Kidney epithelial cell (primary cell): Measurements from ENCODE around the gene TP53TG5. TPM values are rescaled to one million over a fixed set of nuclear protein-coding genes. Genes with fewer than 3 reads are reported as not detected.

Experiments used
- DNase-seq: peaks from one replicate; pipeline ENCODE4 v3.0.0-alpha.2; 2010; ENCODE audit warnings: low read depth
- H3K27me3 ChIP-seq: 2 replicates; pipeline ENCODE4 v1.6.0; 2011; ENCODE audit warnings: low read length; ENCODE audit not compliant: control insufficient read depth, insufficient read depth
- H3K36me3 ChIP-seq: 2 replicates; pipeline ENCODE4 v1.5.1; 2011; ENCODE audit warnings: low read length; ENCODE audit not compliant: control insufficient read depth, insufficient read depth
- H3K4me3 ChIP-seq: 2 replicates; pipeline ENCODE4 v1.5.1; 2011; ENCODE audit warnings: low read depth, mild to moderate bottlenecking, control low read depth, low read length
- total RNA-seq: library from RNA; depleted of rRNA; stranded (reverse); fragments of >200 nt; gene quantifications from 2 replicates; pipeline ENCODE4 v1.2.3, GENCODE V29; 2015
- TF ChIP-seq, protein P1 (sequence below): IDR thresholded peaks from 2 replicates; pipeline ENCODE4 v1.5.1; 2011; ENCODE audit warnings: mild to moderate bottlenecking, moderate library complexity, low read length, control low read depth, inconsistent platforms; ENCODE audit not compliant: insufficient read depth, poor library complexity, severe bottlenecking

The TP53TG5 gene
- total RNA-seq, 1 donor from 2014 or later, result not detected

DNA sequence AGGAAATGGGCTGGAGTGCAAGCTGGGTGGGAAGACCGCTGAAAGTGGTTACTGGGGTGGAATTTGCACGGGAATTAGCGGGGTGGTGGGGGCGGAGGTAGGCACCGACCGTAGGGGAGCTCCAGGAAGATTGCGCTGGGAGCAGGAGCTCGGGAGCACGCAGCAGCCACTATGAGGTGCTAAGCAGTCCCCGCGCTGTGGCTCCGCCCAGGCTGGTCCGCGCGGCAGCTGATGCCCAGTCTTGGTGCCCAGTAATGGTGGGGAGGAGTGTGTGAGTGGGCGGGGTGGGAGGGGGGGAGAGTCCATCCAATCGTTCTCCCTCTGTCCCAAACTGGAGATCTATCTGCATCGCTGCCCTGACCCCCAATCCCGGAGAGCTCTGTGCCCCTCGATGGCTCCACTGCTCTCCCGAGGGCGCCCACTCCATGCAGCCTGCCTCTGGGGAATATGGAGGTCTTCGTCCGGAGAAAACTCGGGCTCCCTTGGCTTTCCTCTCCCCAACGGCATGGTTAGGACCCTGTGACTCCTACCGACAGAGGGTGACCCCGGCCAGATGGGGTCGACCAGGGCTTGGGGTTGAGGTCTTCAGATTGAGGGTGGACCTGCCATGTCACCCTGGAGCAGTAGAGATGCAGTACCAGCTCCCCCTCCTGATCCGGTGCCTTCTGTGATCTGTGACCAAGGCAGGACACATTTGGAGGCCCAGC lies 5.3 kb downstream of the TP53TG5 start:
- TF ChIP-seq, protein P1, sequence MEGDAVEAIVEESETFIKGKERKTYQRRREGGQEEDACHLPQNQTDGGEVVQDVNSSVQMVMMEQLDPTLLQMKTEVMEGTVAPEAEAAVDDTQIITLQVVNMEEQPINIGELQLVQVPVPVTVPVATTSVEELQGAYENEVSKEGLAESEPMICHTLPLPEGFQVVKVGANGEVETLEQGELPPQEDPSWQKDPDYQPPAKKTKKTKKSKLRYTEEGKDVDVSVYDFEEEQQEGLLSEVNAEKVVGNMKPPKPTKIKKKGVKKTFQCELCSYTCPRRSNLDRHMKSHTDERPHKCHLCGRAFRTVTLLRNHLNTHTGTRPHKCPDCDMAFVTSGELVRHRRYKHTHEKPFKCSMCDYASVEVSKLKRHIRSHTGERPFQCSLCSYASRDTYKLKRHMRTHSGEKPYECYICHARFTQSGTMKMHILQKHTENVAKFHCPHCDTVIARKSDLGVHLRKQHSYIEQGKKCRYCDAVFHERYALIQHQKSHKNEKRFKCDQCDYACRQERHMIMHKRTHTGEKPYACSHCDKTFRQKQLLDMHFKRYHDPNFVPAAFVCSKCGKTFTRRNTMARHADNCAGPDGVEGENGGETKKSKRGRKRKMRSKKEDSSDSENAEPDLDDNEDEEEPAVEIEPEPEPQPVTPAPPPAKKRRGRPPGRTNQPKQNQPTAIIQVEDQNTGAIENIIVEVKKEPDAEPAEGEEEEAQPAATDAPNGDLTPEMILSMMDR, result no peak

DNA sequence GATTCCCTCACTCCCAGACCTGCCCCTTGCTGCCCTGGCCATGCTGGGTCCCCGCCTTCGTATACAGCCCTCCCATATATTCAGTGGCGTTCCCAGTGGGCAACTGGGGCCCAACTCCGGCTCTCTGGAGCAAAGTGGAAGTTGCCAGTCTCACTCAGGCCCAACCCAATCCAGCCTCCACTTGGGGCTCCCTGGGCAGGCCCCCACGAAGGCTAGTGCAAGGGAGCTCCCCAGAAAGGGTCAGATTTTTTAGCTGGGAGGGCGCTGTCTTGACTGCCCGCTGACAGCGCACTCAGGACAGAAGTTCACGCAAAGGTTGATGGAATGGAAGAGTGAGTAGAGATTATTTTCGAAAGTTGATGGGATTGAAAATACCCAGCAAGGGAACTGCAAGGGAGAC lies 5.9 kb downstream of the TP53TG5 start:
- no peak for DNase-seq
- Histone ChIP-seq H3K4me3 (no peak overlapping the region), H3K36me3 (no peaks in the 10 kb centered on the region), H3K27me3 (no peaks in the 10 kb centered on the region)
- TF ChIP-seq, protein P1, result no peak

More for the DNA sequence above, 5.3 kb downstream of the TP53TG5 start:
- no peak for DNase-seq
- Histone ChIP-seq H3K36me3 (no peaks in the 10 kb centered on the region), H3K4me3 (no peak overlapping the region), H3K27me3 (no peaks in the 10 kb centered on the region)

DNA sequence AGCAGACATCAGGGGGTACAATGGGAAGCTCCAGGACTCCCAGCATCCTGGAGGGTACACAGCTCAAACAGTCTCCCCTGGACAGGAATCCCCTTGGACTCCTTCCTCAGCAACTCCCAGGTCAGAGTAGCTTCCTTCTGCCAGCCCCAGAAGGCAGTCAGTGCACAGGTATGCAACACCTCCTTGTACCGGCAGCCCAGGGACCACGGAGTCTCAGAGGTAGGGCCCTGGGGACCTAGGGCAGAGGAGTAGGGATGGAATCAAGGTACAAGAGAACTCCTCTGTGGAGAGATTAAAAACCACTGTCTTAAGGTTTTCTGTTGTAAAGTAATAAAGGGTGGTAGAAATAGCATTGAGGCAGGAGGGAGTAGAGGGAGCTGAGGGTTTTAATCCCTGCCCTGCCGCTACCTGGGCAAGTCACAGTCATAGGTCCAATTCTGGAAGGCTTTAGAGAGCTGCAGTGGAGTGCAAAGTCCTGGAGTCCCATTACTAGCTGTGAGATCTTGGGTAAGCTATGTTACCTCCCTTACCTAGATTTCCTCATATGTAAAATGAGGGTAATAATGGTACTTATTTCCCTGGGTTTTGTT lies 7.5 kb downstream of the TP53TG5 start:
- TF ChIP-seq, protein P1, result no peak

DNA sequence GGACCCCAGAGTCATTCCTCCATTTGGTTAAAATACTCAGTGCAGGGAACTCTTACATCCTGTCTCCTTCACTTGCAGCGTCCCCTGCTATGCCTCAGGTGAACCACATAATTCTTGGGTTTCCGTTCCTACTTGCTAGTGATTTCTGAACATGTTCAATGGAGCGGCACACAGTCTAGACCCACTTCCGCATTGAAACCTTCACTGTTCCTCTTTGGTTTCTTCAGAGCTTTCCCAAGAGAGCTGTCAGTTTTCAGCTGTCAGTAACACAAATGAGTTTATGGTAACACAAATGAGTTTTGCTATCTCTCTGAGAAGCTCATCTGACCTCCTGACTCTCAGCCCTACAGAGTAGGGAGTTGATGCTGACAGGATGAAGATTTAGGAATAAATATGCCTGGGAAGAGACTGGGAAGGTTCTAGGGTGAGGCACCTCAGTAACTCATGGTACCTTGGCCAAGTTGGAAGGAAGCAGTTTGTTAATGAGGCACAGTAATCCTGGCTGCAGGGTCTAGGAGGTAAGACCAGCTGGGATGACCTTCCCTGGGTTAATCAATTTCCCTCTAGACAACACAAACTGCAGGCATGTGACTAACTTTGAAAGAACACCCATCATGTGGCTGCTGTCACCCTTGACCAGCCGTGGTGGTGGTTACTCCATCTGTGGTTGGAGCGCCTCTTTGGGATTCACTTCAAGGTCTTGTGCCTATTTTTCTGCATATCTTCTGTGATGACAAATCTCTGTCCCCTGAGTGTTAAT lies 9.7 kb downstream of the TP53TG5 start:
- no peaks in the 10 kb centered on the region for H3K27me3 ChIP-seq
- H3K36me3 ChIP-seq, result peaks cover 1% of the 10 kb centered on the region
- no peak for DNase-seq
- no peak overlapping the region for H3K4me3 ChIP-seq
- TF ChIP-seq, protein P1, result no peak

More for the DNA sequence above, 7.5 kb downstream of the TP53TG5 start:
- H3K4me3 ChIP-seq, result no peak overlapping the region
- no peak for DNase-seq
- no peaks in the 10 kb centered on the region for H3K27me3 ChIP-seq
- peaks cover 1% of the 10 kb centered on the region for H3K36me3 ChIP-seq

DNA sequence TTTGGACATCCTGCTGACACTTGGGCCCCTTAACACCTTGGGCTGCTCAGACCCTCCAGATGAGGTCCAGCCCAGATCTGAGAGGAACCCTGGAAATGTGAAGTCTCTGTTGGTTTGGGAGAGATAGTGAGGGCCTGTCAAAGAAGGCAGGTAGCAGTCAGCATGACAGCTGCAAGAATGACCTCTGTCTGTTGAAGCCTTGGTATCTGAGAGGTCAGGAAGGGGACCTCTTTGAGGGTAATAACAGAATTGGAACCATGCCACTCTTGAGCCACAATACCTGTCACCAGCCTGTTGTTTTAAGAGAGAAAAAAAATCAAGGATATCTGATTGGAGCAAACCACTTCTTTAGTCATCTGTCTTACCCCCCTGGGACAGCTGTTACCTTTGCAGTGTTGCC lies 11.0 kb downstream of the TP53TG5 start:
- Histone ChIP-seq H3K27me3 (no peaks in the 10 kb centered on the region), H3K36me3 (peaks cover 1% of the 10 kb centered on the region), H3K4me3 (no peak overlapping the region)
- TF ChIP-seq, protein P1, result no peak
- no peak for DNase-seq
